K562 (cell line): ENCODE results near the gene FRG1. TPM values are rescaled to one million over a fixed set of nuclear protein-coding genes. Genes with fewer than 3 reads are reported as not detected.
A peak's percentile ranks its signal among the peaks of the same experiment; 100 is the strongest.
"Not testable (repeated sequence)": the region's sequence is repeated elsewhere in the genome, so short reads cannot be mapped to it uniquely, and the experiment has no call there.

ENCODE experiments used
- ATAC-seq: fragments of 200-7000 bp; cut with Tn5 transposase; 3 replicates; pipeline ENCODE4 v1.9.1; 2020; ENCODE audit warnings: moderate library complexity
- BruUV-seq: library from RNA; stranded (reverse); fragments of 400-500 nt; replicated peaks from 2 replicates; lab custom pipeline; 2021; lab: Mats Ljungman, UMichigan
- CTCF ChIA-PET: fragments of 300-600 bp; formaldehyde crosslinking; extraction: SDS; loops from one replicate; lab custom pipeline; 2021; ENCODE audit warnings: low intra/inter-chr PET ratio; lab: Yijun Ruan, JAX
- POLR2A ChIA-PET: fragments of 300-600, 350-650 bp; sonication (Branson Sonifier 250); formaldehyde crosslinking; extraction: SDS; loops from one replicate; lab custom pipeline; 2021; ENCODE audit warnings: antibody characterized with exemption, inconsistent platforms; lab: Yijun Ruan, JAX
- DNase-seq, 4 experiments: peaks; one replicate each; pipeline versions ENCODE4 v3.0.0 to v3.0.0-alpha.2; 2011 to 2018; ENCODE audit warnings: low spot score in 3 of 4, mixed read lengths in 3 of 4; ENCODE audit errors: extremely low read depth in 1 of 4
- FAIRE-seq: peaks from 2 replicates; lab custom pipeline; 2011; peaks lifted over from hg19 to GRCh38; lab: Jason Lieb, UNC
- H2AFZ ChIP-seq: 2 replicates; pipeline ENCODE4 v1.6.0; 2011; ENCODE audit warnings: low read depth, low read length, control low read depth, inconsistent platforms
- H3K27ac ChIP-seq: fragments of 200-600 bp; 3 replicates; pipeline ENCODE4 v1.8.0; 2011; ENCODE audit warnings: low read depth, mild to moderate bottlenecking, control low read depth, inconsistent platforms, low read length, moderate library complexity, mixed read lengths; ENCODE audit errors: extremely low read depth
- H3K27me3 ChIP-seq, 2 experiments: fragments of 300-600 bp in 1 of 2; 2 replicates in 1 of 2; 3 replicates in 1 of 2; pipeline versions ENCODE4 v1.6.0 to v1.8.0; 2011; ENCODE audit warnings: inconsistent platforms in 2 of 2, low read length in 2 of 2, mild to moderate bottlenecking in 1 of 2, mixed read lengths in 1 of 2, moderate library complexity in 1 of 2; ENCODE audit not compliant: control insufficient read depth in 2 of 2, insufficient read depth in 2 of 2
- H3K36me3 ChIP-seq: fragments of 300-600 bp; 3 replicates; pipeline ENCODE4 v1.8.0; 2011; ENCODE audit warnings: mild to moderate bottlenecking, low read length, inconsistent platforms; ENCODE audit not compliant: control insufficient read depth, insufficient read depth
- H3K4me1 ChIP-seq, 2 experiments: fragments of 200-600 bp in 1 of 2; replicated peaks in 1 of 2; 2 replicates in 1 of 2; 3 replicates in 1 of 2; pipeline versions ENCODE4 v1.5.1 to v1.8.0; 2011; ENCODE audit warnings: inconsistent platforms in 2 of 2, low read length in 2 of 2, mild to moderate bottlenecking in 1 of 2, mixed read lengths in 1 of 2, moderate library complexity in 1 of 2; ENCODE audit not compliant: control insufficient read depth in 2 of 2, insufficient read depth in 2 of 2
- H3K4me2 ChIP-seq: 2 replicates; pipeline ENCODE4 v1.6.1; 2011; ENCODE audit warnings: low read length, control low read depth, inconsistent platforms, mixed read lengths; ENCODE audit not compliant: insufficient read depth
- H3K4me3 ChIP-seq: fragments of 200-600 bp; sonication (generic), shearing (Covaris generic); 2 replicates; pipeline ENCODE4 v1.5.1; 2016; ENCODE audit warnings: control low read depth, inconsistent platforms
- H3K79me2 ChIP-seq: fragments of 200-600 bp; 3 replicates; pipeline ENCODE4 v1.8.0; 2011; ENCODE audit warnings: low read length, inconsistent platforms; ENCODE audit not compliant: control insufficient read depth, insufficient read depth
- H3K9ac ChIP-seq, 2 experiments: 2 replicates each; pipeline versions ENCODE4 v1.6.0 to v1.6.1; 2011; ENCODE audit warnings: low read depth in 2 of 2, low read length in 2 of 2, control low read depth in 1 of 2, inconsistent platforms in 1 of 2, mild to moderate bottlenecking in 1 of 2, mixed read lengths in 1 of 2; ENCODE audit not compliant: insufficient read depth in 1 of 2
- H3K9me1 ChIP-seq: one replicate; pipeline ENCODE4 v1.6.0; 2011; ENCODE audit warnings: inconsistent platforms, mild to moderate bottlenecking, low read length, moderate library complexity; ENCODE audit not compliant: control insufficient read depth, insufficient read depth
- H3K9me3 ChIP-seq: replicated peaks from 2 replicates; pipeline ENCODE4 v1.5.1; 2011; ENCODE audit warnings: low read depth, low read length, inconsistent platforms; ENCODE audit not compliant: control insufficient read depth, insufficient read depth
- H4K20me1 ChIP-seq: replicated peaks from 2 replicates; pipeline ENCODE4 v1.6.1; 2011; ENCODE audit warnings: low read length, inconsistent platforms, mixed read lengths; ENCODE audit not compliant: control insufficient read depth, insufficient read depth
- BCOR ChIP-seq: fragments of 450-650 bp; IDR thresholded peaks from 2 replicates; pipeline ENCODE4 v1.6.1; 2016
- ZNF146 ChIP-seq: IDR thresholded peaks from one replicate; pipeline ENCODE4 v1.6.1; 2018; ENCODE audit warnings: missing compliant biosample characterization; ENCODE audit not compliant: unreplicated experiment
- WGBS: fragments of 100-300 bp; shearing (Covaris generic); methylation state at CpG from one replicate; pipeline ENCODE4 v1.1.6; 2016; ENCODE audit warnings: low coverage, mixed read lengths; ENCODE audit not compliant: insufficient coverage; ENCODE audit errors: missing lambda C conversion rate; 5-methylcytosine and 5-hydroxymethylcytosine counted together
- in situ Hi-C: fragments of 300-500 bp; cut with MboI; formaldehyde crosslinking; loops from 4 replicates; pipeline ENCODE4 v1.15.0; 2018; ENCODE audit warnings: inconsistent platforms, mixed read lengths
- intact Hi-C: fragments of 100-400 bp; cut with micrococcal nuclease; formaldehyde crosslinking; loops from 2 replicates; pipeline ENCODE4 v1.14.2; 2022
- polyA plus RNA-seq, 8 experiments: library from polyadenylated mRNA; depleted of rRNA in 4 of 8; stranded (reverse) in 5 of 8; unstranded in 3 of 8; fragments of >200 nt; fragmentation: Nextera tagmentation in 2 of 8; fragmentation: Illumina TruSeq in 1 of 8; extraction: Ambion mirVana in 2 of 8; extraction: Trizol in 1 of 8; gene quantifications; 2 replicates each; pipeline versions ENCODE4 v1.2.1 to v1.2.3, GENCODE V29; 2011 to 2014; ENCODE audit warnings: inconsistent platforms in 1 of 8, missing spikeins in 1 of 8
- total RNA-seq, 7 experiments: library from RNA; depleted of rRNA in 6 of 7; stranded (reverse); fragments of >200 nt in 6 of 7; fragmentation: Illumina TruSeq in 2 of 7; extraction: Trizol in 2 of 7; gene quantifications; 2 replicates each; pipeline versions ENCODE4 v1.2.1 to v1.2.3, GENCODE V29; 2011 to 2021; ENCODE audit warnings: low replicate concordance in 1 of 7

FRG1 gene
- total and polyA plus RNA-seq, 9 of the 15 experiments (the other 6 are each of a cell fraction or from before 2014, with no cell fraction given) = 36.4 to 203 (median 112) TPM

GRCh38 chr4:189948486-189948885 is 7.8 kb downstream of the FRG1 start:
- H3K9ac ChIP-seq, in situ Hi-C loops, H3K27ac ChIP-seq, H4K20me1 ChIP-seq, H3K27me3 ChIP-seq, H2AFZ ChIP-seq, H3K4me3 ChIP-seq, H3K9me3 ChIP-seq, POLR2A ChIA-PET, FAIRE-seq, H3K4me2 ChIP-seq, intact Hi-C loops, BruUV-seq, CTCF ChIA-PET, H3K4me1 ChIP-seq, ATAC-seq, H3K9me1 ChIP-seq: not testable (repeated sequence)
- Histone ChIP-seq H3K36me3 (peaks cover 22% of the 10 kb centered on the region; the same call in 2 of the 3 replicates), H3K79me2 (peaks cover 61% of the 10 kb centered on the region)
- 55% methylated on average over 7 of the region's 7 CpGs for WGBS
- peak in 1 of 4 experiments; percentile 32 for DNase-seq

- H3K36me3 ChIP-seq, H4K20me1 ChIP-seq, H3K4me2 ChIP-seq, in situ Hi-C loops, H3K4me1 ChIP-seq, intact Hi-C loops, H3K9ac ChIP-seq, FAIRE-seq, H3K9me3 ChIP-seq, H2AFZ ChIP-seq, POLR2A ChIA-PET, H3K4me3 ChIP-seq, H3K9me1 ChIP-seq, H3K27ac ChIP-seq, ATAC-seq, CTCF ChIA-PET, BruUV-seq, DNase-seq, H3K27me3 ChIP-seq, H3K79me2 ChIP-seq: not testable (repeated sequence)
- TF ChIP-seq BCOR (peak; percentile 34; the same call in 1 of the 2 replicates), ZNF146 (CRISPR knock-in tag) (peak; percentile 81)
- 0% methylated on average over 1 of the region's 1 CpG for WGBS
Measured at GRCh38 chr4:189969291-189969690, 28.6 kb downstream of the FRG1 start.
